ENCODE data around the gene RIN2. TPM values are rescaled to one million over a fixed set of nuclear protein-coding genes. Genes with fewer than 3 reads are reported as not detected.

Gene RIN2
- total RNA-seq, 1 experiment from 2014 or later, result 1.0 TPM

DNA sequence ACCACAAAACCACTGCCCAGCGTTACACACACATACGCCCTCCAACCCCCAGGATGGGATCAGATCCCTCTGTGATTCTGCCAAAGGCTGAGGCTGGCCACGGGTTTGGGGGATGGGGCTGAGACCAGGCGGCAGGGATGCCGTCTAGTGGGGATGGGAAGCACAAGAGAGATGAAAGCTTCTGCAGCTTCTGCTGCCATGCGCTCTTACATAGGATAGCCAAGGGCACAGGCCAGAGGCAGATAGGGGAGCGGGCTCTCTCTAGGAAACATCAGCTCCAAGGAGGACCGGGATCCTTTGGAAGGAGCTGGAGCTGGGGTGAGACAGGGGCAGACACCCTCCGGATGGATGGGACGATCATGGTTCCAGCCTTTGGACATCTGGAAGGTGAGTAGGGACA lies 18.7 kb upstream of the RIN2 start:
- Histone ChIP-seq H3K56ac (ENCODE audit: insufficient read length, low read depth, low read length) (no peak overlapping the region), H3K23me2 (ENCODE audit: insufficient read length, low read depth, low read length, poor library complexity, severe bottlenecking) (no peaks in the 10 kb centered on the region), H3K27me3 (ENCODE audit: insufficient read depth, low read length) (no peaks in the 10 kb centered on the region), H2BK12ac (ENCODE audit: insufficient read length, low read depth, low read length) (no peak overlapping the region), H3K79me1 (ENCODE audit: insufficient read depth, low read depth, low read length, poor library complexity, severe bottlenecking) (no peaks in the 10 kb centered on the region), H3K79me2 (ENCODE audit: insufficient read depth, low read length) (no peaks in the 10 kb centered on the region), H3K23ac (ENCODE audit: insufficient read length, low read depth, low read length) (no peak overlapping the region), H3K4ac (ENCODE audit: low read depth, low read length) (no peak overlapping the region), H4K8ac (replicated peaks; ENCODE audit: insufficient read length, low read depth, low read length) (no peak overlapping the region), H2BK5ac (ENCODE audit: insufficient read length, low read length) (no peak overlapping the region), H4K5ac (ENCODE audit: insufficient read length, low read depth, low read length) (no peak overlapping the region), H2BK20ac (ENCODE audit: low read depth, low read length, poor library complexity, severe bottlenecking) (no peak overlapping the region), H3T11ph (ENCODE audit: low read length) (no peak overlapping the region), H3K18ac (ENCODE audit: insufficient read length, low read depth, low read length) (no peak overlapping the region), H3K4me2 (ENCODE audit: insufficient read depth, insufficient read length, low read length) (no peak overlapping the region), H2AK5ac (ENCODE audit: insufficient read length, low read length) (no peak overlapping the region), H3K14ac (ENCODE audit: insufficient read depth, low read length) (no peak overlapping the region), H3K9me3 (ENCODE audit: control insufficient read depth, low read depth, low read length) (no peaks in the 10 kb centered on the region), H4K91ac (ENCODE audit: insufficient read length, low read depth, low read length) (no peak overlapping the region), H2BK120ac (ENCODE audit: low read depth, low read length, poor library complexity, severe bottlenecking) (no peak overlapping the region), H2AFZ (ENCODE audit: low read length) (no peak overlapping the region), H3K4me1 (ENCODE audit: insufficient read depth, low read length) (no peaks in the 10 kb centered on the region; the same call in 1 of the 2 replicates), H4K20me1 (ENCODE audit: control insufficient read depth, insufficient read depth, insufficient read length) (no peaks in the 10 kb centered on the region), H3K27ac (ENCODE audit: insufficient read length, low read depth, low read length) (no peak overlapping the region), H2BK15ac (ENCODE audit: low read depth, low read length) (no peak overlapping the region), H3K9ac (ENCODE audit: extremely low read depth, insufficient read length, low read length) (no peak overlapping the region)
- no peak for DNase-seq
- H3K27me3 Mint-ChIP-seq (ENCODE audit: low read depth), result peaks cover 2% of the 10 kb centered on the region; the same call in 1 of the 2 replicates
- WGBS (ENCODE audit: extremely low coverage, insufficient read length, low lambda C conversion rate), result no CpG with 5 or more reads among the region's 10 CpGs
- H3K36me3 Mint-ChIP-seq (ENCODE audit: insufficient read depth in 1 of 3, low read depth in 3 of 3), result no peaks in the 10 kb centered on the region
- peaks cover 17 to 21% of the 10 kb centered on the region in 2 experiments for H3K4me1 Mint-ChIP-seq
- no peak overlapping the region for H3K4me3 Mint-ChIP-seq
- TF ChIP-seq, protein P1, sequence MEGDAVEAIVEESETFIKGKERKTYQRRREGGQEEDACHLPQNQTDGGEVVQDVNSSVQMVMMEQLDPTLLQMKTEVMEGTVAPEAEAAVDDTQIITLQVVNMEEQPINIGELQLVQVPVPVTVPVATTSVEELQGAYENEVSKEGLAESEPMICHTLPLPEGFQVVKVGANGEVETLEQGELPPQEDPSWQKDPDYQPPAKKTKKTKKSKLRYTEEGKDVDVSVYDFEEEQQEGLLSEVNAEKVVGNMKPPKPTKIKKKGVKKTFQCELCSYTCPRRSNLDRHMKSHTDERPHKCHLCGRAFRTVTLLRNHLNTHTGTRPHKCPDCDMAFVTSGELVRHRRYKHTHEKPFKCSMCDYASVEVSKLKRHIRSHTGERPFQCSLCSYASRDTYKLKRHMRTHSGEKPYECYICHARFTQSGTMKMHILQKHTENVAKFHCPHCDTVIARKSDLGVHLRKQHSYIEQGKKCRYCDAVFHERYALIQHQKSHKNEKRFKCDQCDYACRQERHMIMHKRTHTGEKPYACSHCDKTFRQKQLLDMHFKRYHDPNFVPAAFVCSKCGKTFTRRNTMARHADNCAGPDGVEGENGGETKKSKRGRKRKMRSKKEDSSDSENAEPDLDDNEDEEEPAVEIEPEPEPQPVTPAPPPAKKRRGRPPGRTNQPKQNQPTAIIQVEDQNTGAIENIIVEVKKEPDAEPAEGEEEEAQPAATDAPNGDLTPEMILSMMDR (conservative IDR thresholded peaks at IDR 0.05), result no peak
- H3K27ac Mint-ChIP-seq, result no peak overlapping the region
- H3K9me3 Mint-ChIP-seq, result no peaks in the 10 kb centered on the region

Measured in H9 (cell line).